ENCODE results near the gene PFN4. TPM values are rescaled to one million over a fixed set of nuclear protein-coding genes. Genes with fewer than 3 reads are reported as not detected.
"Not testable (repeated sequence)": the region's sequence is repeated elsewhere in the genome, so short reads cannot be mapped to it uniquely, and the experiment has no call there.

PFN4 gene
- total RNA-seq (2014; rRNA removed; shearing (Covaris generic)), result 0.29 and 0.69 TPM in 2 replicates

- Histone ChIP-seq H3K9me3 (replicated peaks) (peaks cover 4% of the 10 kb centered on the region; the same call in 1 of the 2 replicates), H3K4me3 (peak within 1 kb of the TSS; percentile 98), H3K36me3 (peaks cover 9% of the 10 kb centered on the region), H3K4me1 (replicated peaks) (peaks cover 27% of the 10 kb centered on the region), H3K27ac (peak within 1 kb of the TSS; percentile 91), H3K27me3 (replicated peaks) (no peaks in the 10 kb centered on the region)
- peak; percentile 88 to 90 for DNase-seq (ENCODE audit: low read depth in 1 of 2, low spot score in 2 of 2)
Observed at GRCh38 chr2:24123195-24123921, at the start of gene PFN4, which contains the start of gene FAM228B. Gene PFN4 (minus strand): TSS chr2:24123334. CDS start chr2:24122535, 799 bp downstream. Gene FAM228B (plus strand): TSS chr2:24123469. CDS start chr2:24124362, 893 bp downstream.

- Histone ChIP-seq H3K27me3 (replicated peaks) (no peaks in the 10 kb centered on the region), H3K36me3 (no peaks in the 10 kb centered on the region), H3K4me1 (replicated peaks) (no peaks in the 10 kb centered on the region), H3K9me3 (replicated peaks) (no peaks in the 10 kb centered on the region), H3K4me3 (no peak overlapping the region), H3K27ac (no peak overlapping the region)
- no peak for DNase-seq (ENCODE audit: low read depth in 1 of 2, low spot score in 2 of 2)
Observed at GRCh38 chr2:24169023-24169422, 45.9 kb upstream of the PFN4 start.

GRCh38 chr2:24164416-24164973 lies 41.4 kb upstream of the PFN4 start:
- H3K9me3 ChIP-seq (replicated peaks), result no peaks in the 10 kb centered on the region
- H3K36me3 ChIP-seq, result no peaks in the 10 kb centered on the region
- DNase-seq (ENCODE audit: low read depth in 1 of 2, low spot score in 2 of 2), result peak; percentile 34 to 67
- H3K4me1 ChIP-seq (replicated peaks), result no peaks in the 10 kb centered on the region
- H3K27ac ChIP-seq, result no peak overlapping the region
- H3K4me3 ChIP-seq, result no peak overlapping the region
- H3K27me3 ChIP-seq (replicated peaks), result no peaks in the 10 kb centered on the region

GRCh38 chr2:24163601-24164000 lies 40.5 kb upstream of the PFN4 start:
- H3K36me3 ChIP-seq, result no peaks in the 10 kb centered on the region
- no peaks in the 10 kb centered on the region for H3K27me3 ChIP-seq (replicated peaks)
- DNase-seq (ENCODE audit: low read depth in 1 of 2, low spot score in 2 of 2), result no peak
- no peak overlapping the region for H3K4me3 ChIP-seq
- H3K4me1 ChIP-seq (replicated peaks), result no peaks in the 10 kb centered on the region
- H3K27ac ChIP-seq, result no peak overlapping the region
- H3K9me3 ChIP-seq (replicated peaks), result no peaks in the 10 kb centered on the region

GRCh38 chr2:24163186-24163585 lies 40.1 kb upstream of the PFN4 start:
- H3K27ac ChIP-seq, result no peak overlapping the region

GRCh38 chr2:24162494-24162893 lies 39.4 kb upstream of the PFN4 start:
- DNase-seq (ENCODE audit: low read depth in 1 of 2, low spot score in 2 of 2), result no peak
- no peaks in the 10 kb centered on the region for H3K4me1 ChIP-seq (replicated peaks)
- no peaks in the 10 kb centered on the region for H3K9me3 ChIP-seq (replicated peaks)
- H3K4me3 ChIP-seq, result no peak overlapping the region
- H3K36me3 ChIP-seq, result no peaks in the 10 kb centered on the region
- H3K27ac ChIP-seq, result no peak overlapping the region
- H3K27me3 ChIP-seq (replicated peaks), result no peaks in the 10 kb centered on the region

More at GRCh38 chr2:24163186-24163585, 40.1 kb upstream of the PFN4 start:
- H3K4me1 ChIP-seq (replicated peaks), result no peaks in the 10 kb centered on the region
- H3K27me3 ChIP-seq (replicated peaks), result no peaks in the 10 kb centered on the region
- DNase-seq (ENCODE audit: low read depth in 1 of 2, low spot score in 2 of 2), result no peak
- no peaks in the 10 kb centered on the region for H3K9me3 ChIP-seq (replicated peaks)
- H3K36me3 ChIP-seq, result no peaks in the 10 kb centered on the region
- H3K4me3 ChIP-seq, result no peak overlapping the region

- Histone ChIP-seq H3K27me3 (replicated peaks) (no peaks in the 10 kb centered on the region), H3K4me1 (replicated peaks) (no peaks in the 10 kb centered on the region), H3K27ac (no peak overlapping the region), H3K4me3 (no peak overlapping the region), H3K36me3 (no peaks in the 10 kb centered on the region), H3K9me3 (replicated peaks) (no peaks in the 10 kb centered on the region)
- no peak for DNase-seq (ENCODE audit: low read depth in 1 of 2, low spot score in 2 of 2)
Observed at GRCh38 chr2:24160761-24161160, 37.6 kb upstream of the PFN4 start.

GRCh38 chr2:24159708-24160107 lies 36.6 kb upstream of the PFN4 start:
- no peaks in the 10 kb centered on the region for H3K4me1 ChIP-seq (replicated peaks)
- H3K9me3 ChIP-seq (replicated peaks), result no peaks in the 10 kb centered on the region
- no peaks in the 10 kb centered on the region for H3K27me3 ChIP-seq (replicated peaks)
- no peak overlapping the region for H3K4me3 ChIP-seq
- no peaks in the 10 kb centered on the region for H3K36me3 ChIP-seq
- H3K27ac ChIP-seq, result no peak overlapping the region
- no peak for DNase-seq (ENCODE audit: low read depth in 1 of 2, low spot score in 2 of 2)

GRCh38 chr2:24158131-24158530 lies 35.0 kb upstream of the PFN4 start:
- no peak for DNase-seq (ENCODE audit: low read depth in 1 of 2, low spot score in 2 of 2)
- no peak overlapping the region for H3K4me3 ChIP-seq
- no peaks in the 10 kb centered on the region for H3K27me3 ChIP-seq (replicated peaks)
- H3K9me3 ChIP-seq (replicated peaks), result no peaks in the 10 kb centered on the region
- H3K4me1 ChIP-seq (replicated peaks), result no peaks in the 10 kb centered on the region
- no peaks in the 10 kb centered on the region for H3K36me3 ChIP-seq
- H3K27ac ChIP-seq, result no peak overlapping the region

- no peak for DNase-seq (ENCODE audit: low read depth in 1 of 2, low spot score in 2 of 2)
- Histone ChIP-seq H3K36me3 (peaks cover 7% of the 10 kb centered on the region; the same call in 1 of the 2 replicates), H3K4me3 (no peak overlapping the region), H3K4me1 (replicated peaks) (no peaks in the 10 kb centered on the region), H3K9me3 (replicated peaks) (no peaks in the 10 kb centered on the region), H3K27ac (no peak overlapping the region), H3K27me3 (replicated peaks) (no peaks in the 10 kb centered on the region)
Observed at GRCh38 chr2:24153478-24153877, 30.3 kb upstream of the PFN4 start.

- no peak for DNase-seq (ENCODE audit: low read depth in 1 of 2, low spot score in 2 of 2)
- H3K9me3 ChIP-seq (replicated peaks), result no peaks in the 10 kb centered on the region; the same call in 1 of the 2 replicates
- H3K4me1 ChIP-seq (replicated peaks), result no peaks in the 10 kb centered on the region
- no peaks in the 10 kb centered on the region for H3K27me3 ChIP-seq (replicated peaks)
- no peak overlapping the region for H3K27ac ChIP-seq
- H3K36me3 ChIP-seq, result peaks cover 10% of the 10 kb centered on the region; the same call in 1 of the 2 replicates
- H3K4me3 ChIP-seq, result no peak overlapping the region
Observed at GRCh38 chr2:24152413-24153197, 29.5 kb upstream of the PFN4 start.

GRCh38 chr2:24147364-24147763 lies 24.2 kb upstream of the PFN4 start:
- peaks cover 8% of the 10 kb centered on the region; the same call in 1 of the 2 replicates for H3K36me3 ChIP-seq
- H3K4me1 ChIP-seq (replicated peaks), result no peaks in the 10 kb centered on the region
- H3K4me3 ChIP-seq, result no peak overlapping the region
- no peaks in the 10 kb centered on the region for H3K27me3 ChIP-seq (replicated peaks)
- H3K9me3 ChIP-seq (replicated peaks), result no peaks in the 10 kb centered on the region; the same call in 1 of the 2 replicates
- no peak for DNase-seq (ENCODE audit: low read depth in 1 of 2, low spot score in 2 of 2)
- no peak overlapping the region for H3K27ac ChIP-seq

GRCh38 chr2:24140305-24140704 lies 17.2 kb upstream of the PFN4 start:
- not testable (repeated sequence) for H3K36me3 ChIP-seq; DNase-seq (ENCODE audit: low read depth in 1 of 2, low spot score in 2 of 2); H3K27ac ChIP-seq; H3K4me1 ChIP-seq (replicated peaks); H3K27me3 ChIP-seq (replicated peaks); H3K9me3 ChIP-seq (replicated peaks); H3K4me3 ChIP-seq

GRCh38 chr2:24132543-24132942 lies 9.4 kb upstream of the PFN4 start:
- DNase-seq (ENCODE audit: low read depth in 1 of 2, low spot score in 2 of 2), result no peak
- Histone ChIP-seq H3K9me3 (replicated peaks) (no peaks in the 10 kb centered on the region), H3K27me3 (replicated peaks) (no peaks in the 10 kb centered on the region), H3K27ac (no peak overlapping the region), H3K36me3 (no peaks in the 10 kb centered on the region), H3K4me1 (replicated peaks) (no peaks in the 10 kb centered on the region), H3K4me3 (no peak overlapping the region)

Measured in SJSA1 (cell line).